Transverse colon (tissue), 4 donors: Measurements from ENCODE around the gene RCSD1. TPM values are rescaled to one million over a fixed set of nuclear protein-coding genes. Genes with fewer than 3 reads are reported as not detected.
"Not testable (repeated sequence)": the region's sequence is repeated elsewhere in the genome, so short reads cannot be mapped to it uniquely, and the experiment has no call there.

ENCODE experiments used
- DNase-seq: peaks from one replicate; pipeline ENCODE4 v3.0.0-alpha.2; 2019
- H3K27ac ChIP-seq, 4 donors: fragments of 200-600 bp; sonication (generic); 2 replicates each; pipeline ENCODE4 v1.5.1; 2016 to 2018; ENCODE audit warnings: inconsistent platforms in 4 of 4
- H3K27me3 ChIP-seq: fragments of 200-600 bp; sonication (generic); 2 replicates; pipeline ENCODE4 v1.5.1; 2017; ENCODE audit warnings: inconsistent platforms
- H3K36me3 ChIP-seq, 4 donors: fragments of 200-600 bp; sonication (generic); 2 replicates each; pipeline ENCODE4 v1.5.1; 2017 to 2019; ENCODE audit warnings: inconsistent platforms in 4 of 4
- H3K4me1 ChIP-seq, 4 donors: fragments of 200-600 bp; sonication (generic); 2 replicates each; pipeline ENCODE4 v1.5.1; 2017 to 2020; ENCODE audit warnings: inconsistent platforms in 4 of 4
- H3K4me3 ChIP-seq, 4 donors: fragments of 200-600 bp; sonication (generic); 1 replicate in 1 of 4; 2 replicates in 3 of 4; pipeline versions ENCODE4 v1.5.1 to v1.6.1; 2017 to 2019; ENCODE audit warnings: inconsistent platforms in 4 of 4
- H3K9me3 ChIP-seq, 2 donors: fragments of 200-600 bp; sonication (generic); 2 replicates each; pipeline ENCODE4 v1.5.1; 2017 to 2019; ENCODE audit warnings: inconsistent platforms in 2 of 2
- CTCF ChIP-seq, 5 experiments: fragments of 200-600 bp in 3 of 5; fragments of 450-650 bp in 2 of 5; sonication (generic) in 3 of 5; IDR thresholded peaks; 1 replicate in 2 of 5; 2 replicates in 3 of 5; pipeline ENCODE4 v1.5.1; 2016 to 2017; ENCODE audit warnings: antibody characterized with exemption in 5 of 5, inconsistent platforms in 3 of 5, mild to moderate bottlenecking in 2 of 5, moderate library complexity in 1 of 5
- EP300 ChIP-seq: sonication (generic); formaldehyde crosslinking; IDR thresholded peaks from one replicate; pipeline ENCODE4 v1.6.1; 2017; ENCODE audit warnings: antibody characterized with exemption, low read depth
- POLR2A ChIP-seq: fragments of 450-650 bp; IDR thresholded peaks from one replicate; pipeline ENCODE4 v1.6.1; 2016; ENCODE audit warnings: antibody characterized with exemption, mild to moderate bottlenecking, moderate library complexity
- POLR2AphosphoS5 ChIP-seq, 3 donors: sonication (generic); formaldehyde crosslinking; IDR thresholded peaks; one replicate each; pipeline ENCODE4 v1.6.1; 2016; ENCODE audit warnings: antibody characterized with exemption in 3 of 3
- WGBS, 2 donors: methylation state at CpG; one replicate each; pipeline ENCODE4 v1.1.5; 2018; ENCODE audit warnings: low coverage in 1 of 2; 5-methylcytosine and 5-hydroxymethylcytosine counted together
- in situ Hi-C, 4 donors: fragments of 200-750 bp; cut with MboI; loops; one replicate each; pipeline versions ENCODE4 v1.15.0 to v1.15.1; 2017; ENCODE audit warnings: low sequenced_read_pairs in 3 of 4, low pct_ligation_motif_present in 1 of 4, low pct_unique_long_range_greater_than_20kb in 1 of 4
- intact Hi-C: fragments of 100-400 bp; cut with DNase I; formaldehyde crosslinking; loops from one replicate; pipeline ENCODE4 v1.15.1; 2023; ENCODE audit warnings: low total_unique reads
- total RNA-seq, 4 donors: library from RNA; depleted of rRNA; stranded (reverse); fragments of >200 nt; gene quantifications; one replicate each; pipeline ENCODE4 v1.1.0, GENCODE V29; 2016

Gene RCSD1
- total RNA-seq, 4 donors from 2014 or later: 6.0 to 29.2 (median 15.9) TPM

GRCh38 chr1:167611983-167612382 lies 18.0 kb upstream of the RCSD1 start:
- intact Hi-C loops: no loop called here
- peaks cover 0 to 13% (median 1%) of the 10 kb centered on the region in 4 donors for H3K4me1 ChIP-seq
- in situ Hi-C loops: no loop called here
- WGBS, 2 donors: 93 to 100% methylated on average over 1 of the region's 1 CpG
- H3K27me3 ChIP-seq: no peaks in the 10 kb centered on the region
- peaks cover 9 to 17% of the 10 kb centered on the region in 2 donors for H3K9me3 ChIP-seq
- TF ChIP-seq EP300 (no peak), POLR2A (no peak), CTCF (IDR thresholded peaks at IDR 0.05) (no peak), POLR2AphosphoS5 (IDR thresholded peaks at IDR 0.05) (no peak)
- H3K27ac ChIP-seq: no peak overlapping the region
- DNase-seq: no peak
- H3K4me3 ChIP-seq: no peak overlapping the region
- H3K36me3 ChIP-seq: no peaks in the 10 kb centered on the region

GRCh38 chr1:167612587-167613385 lies 17.2 kb upstream of the RCSD1 start:
- no peak overlapping the region for H3K27ac ChIP-seq
- DNase-seq: no peak
- no peak overlapping the region for H3K4me3 ChIP-seq
- peaks cover 9% of the 10 kb centered on the region in 2 donors for H3K9me3 ChIP-seq
- no peaks in the 10 kb centered on the region for H3K36me3 ChIP-seq
- 87 to 90% methylated on average over 1 to 2 of the region's 2 CpGs for WGBS, 2 donors
- intact Hi-C loops (no loop called here), in situ Hi-C loops (no loop called here)
- no peaks in the 10 kb centered on the region for H3K27me3 ChIP-seq
- peaks cover 0 to 15% (median 4%) of the 10 kb centered on the region in 4 donors for H3K4me1 ChIP-seq
- TF ChIP-seq POLR2AphosphoS5 (IDR thresholded peaks at IDR 0.05) (no peak), CTCF (IDR thresholded peaks at IDR 0.05) (no peak), EP300 (no peak)

GRCh38 chr1:167613984-167614383 lies 16.0 kb upstream of the RCSD1 start:
- DNase-seq, in situ Hi-C loops, H3K36me3 ChIP-seq, H3K4me3 ChIP-seq, H3K27me3 ChIP-seq, H3K27ac ChIP-seq, intact Hi-C loops, H3K9me3 ChIP-seq: not testable (repeated sequence)
- 88 to 90% methylated on average over 2 of the region's 2 CpGs for WGBS, 2 donors
- H3K4me1 ChIP-seq: peaks cover 0 to 27% (median 7%) of the 10 kb centered on the region in 4 donors

GRCh38 chr1:167614851-167615250 lies 15.2 kb upstream of the RCSD1 start:
- in situ Hi-C loops: no loop called here
- intact Hi-C loops: no loop called here
- WGBS, 2 donors: 75 to 85% methylated on average over 1 of the region's 1 CpG

More at GRCh38 chr1:167614851-167615250, 15.2 kb upstream of the RCSD1 start:
- Histone ChIP-seq H3K36me3 (no peaks in the 10 kb centered on the region), H3K4me3 (no peak overlapping the region), H3K9me3 (peaks cover 7 to 9% of the 10 kb centered on the region in 2 donors), H3K4me1 (peaks cover 0 to 29% (median 7%) of the 10 kb centered on the region in 4 donors), H3K27ac (no peak overlapping the region), H3K27me3 (no peaks in the 10 kb centered on the region)
- TF ChIP-seq EP300: no peak
- TF ChIP-seq CTCF (IDR thresholded peaks at IDR 0.05): no peak
- TF ChIP-seq POLR2AphosphoS5 (IDR thresholded peaks at IDR 0.05): no peak
- TF ChIP-seq POLR2A: no peak
- no peak for DNase-seq
